HPDE6-E6E7 (cell line): ENCODE results near the gene EHBP1L1.

ENCODE experiments used
- DNase-seq: peaks from one replicate; pipeline ENCODE4 v3.0.0; 2011; ENCODE audit warnings: missing footprints; ENCODE audit errors: extremely low spot score

The EHBP1L1 gene

DNA sequence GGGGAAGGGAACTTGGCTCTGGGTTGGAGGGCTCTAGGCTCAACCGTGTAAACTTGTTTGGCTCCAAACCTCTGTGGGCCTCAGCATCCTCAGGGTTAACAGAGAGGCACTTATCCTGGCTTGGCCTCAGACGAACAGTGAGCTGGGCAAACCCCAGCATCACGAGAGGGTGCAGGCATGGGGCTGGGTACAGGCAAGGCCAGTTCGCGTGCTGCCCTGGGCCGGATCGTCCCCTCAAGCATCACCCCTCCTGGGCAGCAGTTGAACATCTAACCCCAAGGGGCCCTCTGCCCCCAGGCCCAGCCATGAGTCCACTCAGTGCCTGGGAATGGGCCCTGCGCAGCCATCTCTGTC lies 1.9 kb downstream of the EHBP1L1 start:
- no peak for DNase-seq

DNA sequence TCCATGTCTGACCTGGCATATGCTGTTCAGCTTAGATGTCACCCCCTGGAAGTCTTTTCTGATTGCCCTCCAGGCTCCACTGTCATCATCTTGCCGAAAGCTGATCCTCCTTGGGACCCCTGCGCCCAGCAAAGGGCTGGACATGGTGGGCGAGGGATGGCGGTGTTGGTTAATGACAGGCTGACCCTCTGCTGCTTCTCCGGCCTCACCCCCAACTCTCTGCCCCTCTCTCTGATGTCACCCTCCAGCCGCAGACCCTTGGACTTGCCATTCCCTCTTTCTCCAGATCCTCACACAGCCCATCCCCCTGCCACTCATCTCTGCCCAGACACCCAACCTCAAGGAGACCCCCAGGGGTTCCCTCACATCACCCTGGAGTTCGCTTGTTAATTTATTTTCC lies 2.3 kb downstream of the EHBP1L1 start:
- no peak for DNase-seq

DNA sequence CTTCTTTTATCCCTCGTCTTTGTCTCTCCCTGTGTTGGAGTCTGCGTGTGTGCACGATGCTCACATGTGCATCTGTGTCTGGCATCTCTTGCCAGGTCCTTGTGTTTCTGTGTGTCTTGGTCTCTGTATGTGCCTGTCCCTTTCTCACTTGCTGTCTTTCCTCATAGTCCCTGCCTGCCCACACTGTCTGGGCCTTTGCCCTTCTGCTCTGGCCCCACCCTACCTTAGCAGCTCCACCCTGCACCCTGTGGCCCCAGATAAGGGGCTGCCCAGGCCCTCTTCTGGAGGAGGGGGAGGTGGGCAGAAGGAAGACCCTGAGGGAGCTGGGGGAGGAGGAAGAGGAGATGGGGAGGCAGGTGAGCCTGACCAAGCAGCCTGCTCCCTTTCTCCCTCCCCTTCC lies 2.8 kb downstream of the EHBP1L1 start:
- no peak for DNase-seq

- no peak for DNase-seq
Observed at GRCh38 chr11:65579291-65579690, 3.4 kb downstream of the EHBP1L1 start.

DNA sequence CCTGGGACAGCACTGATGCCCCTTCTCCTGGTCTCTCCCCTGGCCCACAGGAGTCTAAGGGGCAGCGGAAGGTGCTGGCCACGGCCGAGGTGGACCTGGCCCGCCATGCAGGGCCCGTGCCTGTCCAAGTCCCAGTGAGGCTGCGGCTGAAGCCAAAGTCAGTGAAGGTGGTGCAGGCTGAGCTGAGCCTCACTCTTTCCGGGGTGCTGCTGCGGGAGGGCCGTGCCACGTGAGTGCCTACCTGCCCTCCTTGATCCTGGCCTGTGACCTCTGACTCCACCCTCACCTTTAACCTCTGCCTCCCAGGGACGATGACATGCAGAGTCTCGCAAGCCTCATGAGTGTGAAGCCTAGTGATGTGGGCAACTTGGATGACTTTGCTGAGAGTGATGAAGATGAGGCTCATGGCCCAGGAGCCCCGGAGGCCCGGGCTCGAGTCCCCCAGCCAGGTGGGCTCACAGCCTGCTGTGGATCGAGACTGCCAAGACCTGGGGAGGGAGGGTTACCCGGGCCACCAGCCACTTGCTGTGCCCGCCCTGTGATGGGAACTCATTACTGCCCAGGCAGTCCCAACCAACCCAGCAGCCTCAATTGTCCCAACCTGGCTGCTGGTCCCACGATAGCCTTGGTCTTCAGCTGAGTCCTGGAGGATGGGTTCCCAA lies 4.3 kb downstream of the EHBP1L1 start:
- no peak for DNase-seq

GRCh38 chr11:65580756-65581155 lies 4.9 kb downstream of the EHBP1L1 start:
- no peak for DNase-seq

- DNase-seq = no peak
Observed at GRCh38 chr11:65581928-65582327, 6.1 kb downstream of the EHBP1L1 start.

DNA sequence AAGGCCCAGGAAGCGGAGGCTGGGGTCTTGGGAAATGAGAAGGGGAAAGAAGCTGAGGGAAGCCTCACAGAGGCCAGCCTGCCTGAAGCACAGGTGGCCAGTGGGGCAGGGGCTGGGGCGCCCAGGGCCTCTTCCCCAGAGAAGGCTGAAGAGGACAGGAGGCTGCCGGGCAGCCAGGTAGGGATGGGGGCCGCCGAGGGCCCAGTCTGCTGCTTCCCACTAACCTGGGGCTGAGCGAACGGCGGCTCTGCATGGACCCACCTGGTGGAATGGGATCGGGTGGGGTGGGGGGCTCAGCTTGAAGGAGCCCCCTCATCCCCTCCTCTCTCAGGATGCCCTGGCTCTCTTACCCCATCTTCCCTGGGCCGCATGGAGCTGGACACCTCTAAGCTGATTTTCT lies 7.7 kb downstream of the EHBP1L1 start:
- no peak for DNase-seq

- no peak for DNase-seq
Observed at GRCh38 chr11:65584106-65584505, 8.3 kb downstream of the EHBP1L1 start.

DNA sequence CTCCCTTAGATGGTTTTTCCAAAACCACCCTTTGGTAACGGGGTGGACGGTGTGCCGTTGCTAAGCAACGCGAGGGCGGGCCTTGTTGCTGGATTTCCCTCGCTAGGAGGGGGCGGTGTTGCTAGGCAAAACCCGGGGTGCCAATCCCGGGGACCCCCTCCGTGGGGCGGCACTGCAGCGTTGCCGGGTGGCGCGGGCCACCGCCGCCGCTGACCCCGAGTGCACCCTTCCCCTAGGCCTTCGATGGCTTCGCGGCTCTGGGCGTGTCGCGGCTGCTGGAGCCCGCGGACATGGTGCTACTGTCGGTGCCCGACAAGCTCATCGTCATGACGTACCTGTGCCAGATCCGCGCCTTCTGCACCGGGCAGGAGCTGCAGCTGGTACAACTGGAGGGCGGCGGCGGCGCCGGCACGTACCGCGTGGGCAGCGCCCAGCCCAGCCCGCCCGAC lies 8.9 kb downstream of the EHBP1L1 start:
- no peak for DNase-seq

DNA sequence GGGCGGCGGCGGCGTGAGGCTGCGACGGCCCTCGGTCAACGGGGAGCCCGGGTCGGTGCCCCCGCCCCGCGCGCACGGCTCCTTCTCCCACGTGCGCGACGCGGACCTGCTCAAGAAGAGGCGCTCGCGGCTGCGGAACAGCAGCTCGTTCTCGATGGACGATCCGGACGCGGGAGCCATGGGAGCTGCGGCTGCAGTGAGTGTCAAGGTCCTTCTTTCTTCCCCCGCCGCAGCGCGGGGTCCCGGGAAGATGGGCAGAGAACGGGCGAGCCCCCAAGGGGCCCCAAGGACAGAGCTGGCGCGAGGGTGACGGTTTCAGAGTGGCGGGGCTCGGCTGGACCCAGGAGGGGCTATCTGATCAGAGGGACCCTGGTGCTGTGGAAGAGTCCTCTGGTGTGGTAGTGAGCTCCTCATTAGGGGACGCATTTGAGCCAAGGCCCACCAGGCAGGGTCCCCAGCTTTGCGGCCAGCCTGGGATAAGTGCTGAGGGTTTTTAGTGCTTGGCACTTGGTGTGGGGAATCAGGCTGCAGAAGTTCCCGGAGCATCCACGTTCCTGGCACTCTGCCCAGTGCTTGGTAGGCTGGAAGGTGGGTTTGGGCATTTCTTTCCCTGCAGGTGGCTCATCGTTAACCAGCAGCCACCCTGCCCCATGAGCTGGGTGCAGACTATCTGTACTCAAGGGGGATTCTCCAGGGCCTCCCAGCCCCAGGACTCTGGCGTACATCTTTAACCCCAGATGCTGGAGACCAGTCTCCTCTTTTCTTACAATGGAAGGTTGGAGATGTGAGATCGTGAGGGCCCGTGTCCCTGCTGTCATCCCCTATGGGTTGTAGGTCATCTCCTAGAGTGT lies 9.8 kb downstream of the EHBP1L1 start:
- no peak for DNase-seq

GRCh38 chr11:65586247-65586630 lies 10.4 kb downstream of the EHBP1L1 start:
- no peak for DNase-seq

DNA sequence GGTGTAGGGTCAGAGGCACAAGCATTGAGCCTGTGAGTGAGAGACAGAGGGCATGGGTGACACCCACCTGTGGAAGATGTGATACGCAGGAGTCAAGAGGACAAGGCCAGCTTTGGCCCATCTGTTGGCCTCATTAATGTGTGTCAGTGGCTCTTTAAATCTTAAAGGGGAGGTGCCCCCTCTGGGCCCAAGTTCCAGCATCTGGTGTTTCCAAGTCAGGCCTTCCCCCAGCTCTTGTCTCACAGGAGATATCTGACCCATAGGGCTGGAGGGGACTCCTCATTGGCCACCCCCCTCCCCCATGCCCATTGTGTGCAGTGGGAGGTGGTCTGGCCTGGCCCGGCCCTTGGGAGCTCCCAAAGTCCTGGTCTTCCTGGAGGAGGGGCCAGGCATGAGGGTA lies 10.8 kb downstream of the EHBP1L1 start:
- DNase-seq = no peak

- no peak for DNase-seq
Observed at GRCh38 chr11:65588199-65589054, 12.6 kb downstream of the EHBP1L1 start.

DNA sequence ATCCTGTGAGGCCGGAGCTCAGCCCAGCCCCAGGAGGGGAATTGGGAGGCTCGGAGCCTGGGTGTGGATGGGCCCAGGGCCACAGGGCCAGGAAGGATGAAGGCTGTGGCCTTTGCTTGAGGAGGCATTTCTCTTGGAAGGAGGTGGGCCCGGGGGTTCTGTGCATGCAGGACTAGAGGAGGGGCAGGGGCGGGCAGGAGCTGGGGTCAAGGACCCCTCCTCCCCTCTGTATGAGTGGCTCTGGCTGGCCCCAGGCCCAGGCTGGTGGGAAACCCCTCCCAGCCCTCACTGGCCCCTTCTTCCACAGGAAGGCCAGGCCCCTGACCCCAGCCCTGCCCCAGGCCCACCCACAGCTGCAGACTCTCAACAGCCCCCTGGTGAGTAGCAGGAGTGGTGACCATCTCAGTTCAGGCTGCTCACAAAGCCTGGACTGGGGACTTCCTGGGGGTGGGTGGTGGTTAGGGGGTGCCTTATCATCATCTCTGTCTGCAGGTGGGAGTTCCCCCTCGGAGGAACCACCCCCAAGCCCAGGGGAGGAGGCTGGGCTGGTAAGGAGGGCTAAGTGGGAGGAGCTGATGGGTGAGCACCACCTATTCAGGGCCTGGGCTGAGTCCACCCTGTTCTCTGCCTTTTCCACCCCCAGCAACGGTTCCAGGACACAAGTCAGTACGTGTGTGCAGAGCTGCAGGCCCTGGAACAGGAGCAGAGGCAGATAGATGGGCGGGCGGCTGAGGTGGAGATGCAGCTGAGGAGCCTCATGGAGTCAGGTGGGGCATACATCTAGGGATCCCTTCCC lies 13.8 kb downstream of the EHBP1L1 start:
- DNase-seq = no peak

- no peak for DNase-seq
Observed at GRCh38 chr11:65590240-65590738, 14.4 kb downstream of the EHBP1L1 start.

DNA sequence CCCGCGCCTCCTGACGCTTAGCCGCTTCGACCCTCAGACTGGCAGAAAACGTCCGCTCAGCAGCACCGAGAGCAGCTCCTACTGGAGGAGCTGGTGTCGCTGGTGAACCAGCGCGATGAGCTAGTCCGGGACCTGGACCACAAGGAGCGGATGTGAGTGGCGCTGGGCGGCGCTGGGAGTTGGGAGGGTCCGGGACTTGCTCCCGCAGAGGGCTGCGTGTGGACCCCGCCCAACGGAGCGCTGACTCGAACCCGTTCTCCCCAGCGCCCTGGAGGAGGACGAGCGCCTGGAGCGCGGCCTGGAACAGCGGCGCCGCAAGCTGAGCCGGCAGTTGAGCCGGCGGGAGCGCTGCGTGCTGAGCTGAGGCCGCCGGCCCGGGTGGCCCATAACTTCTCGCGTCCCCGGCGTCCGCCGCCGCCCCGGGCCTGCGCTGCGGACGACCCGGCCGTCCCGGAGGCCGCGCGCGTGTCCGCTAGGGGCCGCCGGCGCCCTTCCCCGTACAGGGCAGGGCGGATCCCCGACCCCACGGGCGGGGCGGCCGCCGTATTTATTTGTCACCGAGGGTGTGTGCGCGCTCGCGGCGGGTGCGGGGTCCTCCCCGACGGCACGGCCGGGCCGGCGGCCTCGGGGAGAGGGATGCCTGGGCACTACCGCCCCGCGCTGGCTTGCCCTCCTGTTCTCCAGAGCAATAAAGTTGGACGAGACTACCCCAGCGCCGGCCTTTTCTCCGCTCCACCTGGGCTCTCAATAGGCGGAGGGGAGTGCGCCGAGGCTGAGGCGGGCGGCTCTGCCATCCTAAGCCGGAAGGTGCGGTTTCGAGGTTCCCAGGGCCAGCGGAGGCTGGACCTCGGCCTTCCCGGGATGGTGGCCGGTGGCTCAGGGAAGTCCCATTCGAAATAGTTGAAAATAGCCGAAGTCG lies 16.3 kb downstream of the EHBP1L1 start:
- DNase-seq = no peak

GRCh38 chr11:65592858-65593517 lies 17.1 kb downstream of the EHBP1L1 start:
- DNase-seq = peak; percentile 87

GRCh38 chr11:65593518-65594414 lies 17.9 kb downstream of the EHBP1L1 start:
- DNase-seq = no peak
